ENCODE measurements around the gene INPP5D. TPM values are rescaled to one million over a fixed set of nuclear protein-coding genes. Genes with fewer than 3 reads are reported as not detected.

The INPP5D gene
- total and polyA plus RNA-seq, 2 donors (not counting 1 experiment from before 2014, with no cell fraction given) = 152 to 444 TPM

- no peaks in the 10 kb centered on the region for H3K9me3 Mint-ChIP-seq (ENCODE audit: insufficient read depth)
- H3K4me1 Mint-ChIP-seq = peaks cover 31% of the 10 kb centered on the region
- peaks cover 18 to 23% of the 10 kb centered on the region in 2 donors for H3K4me1 ChIP-seq (ENCODE audit: control insufficient read depth in 2 of 2, insufficient read depth in 2 of 2, low read length in 2 of 2)
- intact Hi-C loops (cut with micrococcal nuclease) = no loop called here
- H3K27me3 ChIP-seq (replicated peaks in 1 of 4; ENCODE audit: control extremely low read depth in 1 of 4, control insufficient read depth in 3 of 4, insufficient read depth in 4 of 4, low read length in 3 of 4) = no peaks in the 10 kb centered on the region
- no peaks in the 10 kb centered on the region for H3K9me3 ChIP-seq (ENCODE audit: control extremely low read depth in 1 of 3, control insufficient read depth in 2 of 3, insufficient read depth in 1 of 3, low read length in 2 of 3)
- peaks cover 26% of the 10 kb centered on the region for H3K79me2 ChIP-seq (ENCODE audit: control insufficient read depth, insufficient read depth, low read length)
- H4K20me1 ChIP-seq (ENCODE audit: control insufficient read depth, insufficient read depth, low read length, poor library complexity, severe bottlenecking) = peaks cover 18% of the 10 kb centered on the region
- peak overlapping the region; percentile 35 for H2AFZ ChIP-seq (ENCODE audit: insufficient read depth, low read depth, low read length, poor library complexity, severe bottlenecking)
- H3K4me3 Mint-ChIP-seq = no peak overlapping the region
- POLR2A ChIA-PET = no interaction called here
- 44% methylated on average over 3 of the region's 7 CpGs for WGBS (ENCODE audit: insufficient coverage)
- H3K27ac ChIP-seq (ENCODE audit: low read length in 2 of 2) = no peak overlapping the region
- H3K4me3 ChIP-seq (ENCODE audit: control extremely low read depth in 1 of 5, extremely low read depth in 1 of 5, insufficient read depth in 1 of 5, low read depth in 2 of 5, low read length in 4 of 5) = no peak overlapping the region
- H3K27ac Mint-ChIP-seq = no peak overlapping the region
- ATAC-seq (ENCODE audit: low read depth) (no peak), DNase-seq (no peak)
- no peaks in the 10 kb centered on the region for H3K27me3 Mint-ChIP-seq
- peaks cover 0 to 4% of the 10 kb centered on the region in 2 experiments for H3K36me3 ChIP-seq (replicated peaks in 1 of 2; ENCODE audit: control extremely low read depth in 1 of 2, control insufficient read depth in 1 of 2, extremely low read depth in 1 of 2, insufficient read depth in 2 of 2, low read length in 1 of 2)
- no peak overlapping the region for H3K9ac ChIP-seq (ENCODE audit: low read length)
- no peak overlapping the region for H3K4me2 ChIP-seq (replicated peaks; ENCODE audit: low read depth, low read length, poor library complexity, severe bottlenecking)
- CTCF ChIA-PET = interaction anchor here (1.1 to 3.8 kb wide), 3 partner anchors 14 to 395 kb away, joined by 3 to 28 read pairs (median 7); no protein-coding TSS in a partner anchor
- TF ChIP-seq CTCF (IDR thresholded peaks at IDR 0.05) (no peak), EZH2 (IDR thresholded peaks at IDR 0.05; ENCODE audit: borderline replicate concordance, insufficient read depth, low read depth, low read length, poor library complexity, severe bottlenecking) (no peak)
These were observed 188.9 kb downstream of the INPP5D start for GRCh38 chr2:233248999-233249398.

DNA sequence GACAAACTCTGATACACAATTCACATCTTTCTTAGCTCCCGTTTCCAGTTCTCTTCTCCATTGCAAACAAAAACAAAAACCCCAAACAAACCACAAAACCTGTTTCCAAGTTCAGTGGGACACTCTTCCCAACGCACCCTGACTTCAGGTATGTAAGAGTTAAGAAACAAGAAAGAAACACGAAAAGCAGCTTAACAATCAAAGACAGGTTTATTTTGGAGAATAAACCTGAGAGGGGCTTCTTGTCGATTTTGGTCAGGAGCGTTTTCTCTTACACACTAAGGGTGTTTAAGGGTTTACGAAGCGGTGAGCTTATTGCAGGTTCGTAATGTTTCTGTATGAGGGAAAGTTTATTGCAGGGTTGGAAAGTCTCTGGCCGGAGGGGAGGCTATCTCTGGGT lies 190.4 kb downstream of the INPP5D start:
- H3K9me3 Mint-ChIP-seq (ENCODE audit: insufficient read depth) = no peaks in the 10 kb centered on the region
- CTCF ChIA-PET = interaction anchor here (0.7 to 3.8 kb wide), 34 partner anchors 10 to 645 kb away, joined by 3 to 28 read pairs (median 4); partner anchors contain the start of gene INPP5D
- no peak overlapping the region for H3K9ac ChIP-seq (ENCODE audit: low read length)
- H3K4me3 Mint-ChIP-seq = peak overlapping the region; percentile 60
- 99% methylated on average over 7 of the region's 9 CpGs for WGBS (ENCODE audit: insufficient coverage)
- peaks cover 20 to 28% of the 10 kb centered on the region in 2 donors for H3K4me1 ChIP-seq (ENCODE audit: control insufficient read depth in 2 of 2, insufficient read depth in 2 of 2, low read length in 2 of 2)
- POLR2A ChIA-PET = interaction anchor here (0.6 to 1.9 kb wide), 2 partner anchors 27 to 190 kb away, joined by 3 to 4 read pairs; partner anchors contain the start of gene INPP5D
- H3K27ac Mint-ChIP-seq = peak overlapping the region; percentile 91
- H3K36me3 ChIP-seq (replicated peaks in 1 of 2; ENCODE audit: control extremely low read depth in 1 of 2, control insufficient read depth in 1 of 2, extremely low read depth in 1 of 2, insufficient read depth in 2 of 2, low read length in 1 of 2) = peaks cover 0 to 10% of the 10 kb centered on the region in 2 experiments
- no peaks in the 10 kb centered on the region for H3K9me3 ChIP-seq (ENCODE audit: control extremely low read depth in 1 of 3, control insufficient read depth in 2 of 3, insufficient read depth in 1 of 3, low read length in 2 of 3)
- H3K4me1 Mint-ChIP-seq = peaks cover 41% of the 10 kb centered on the region
- H4K20me1 ChIP-seq (ENCODE audit: control insufficient read depth, insufficient read depth, low read length, poor library complexity, severe bottlenecking) = peaks cover 27% of the 10 kb centered on the region
- intact Hi-C loops (cut with micrococcal nuclease) = loop anchor here (2.0 to 5.0 kb wide), 4 partner anchors 48 to 174 kb away; no protein-coding TSS in a partner anchor
- peaks cover 41% of the 10 kb centered on the region for H3K79me2 ChIP-seq (ENCODE audit: control insufficient read depth, insufficient read depth, low read length)
- peak overlapping the region; percentile 97 for H2AFZ ChIP-seq (ENCODE audit: insufficient read depth, low read depth, low read length, poor library complexity, severe bottlenecking)
- H3K4me2 ChIP-seq (replicated peaks; ENCODE audit: low read depth, low read length, poor library complexity, severe bottlenecking) = peak overlapping the region; percentile 81
- H3K27ac ChIP-seq (ENCODE audit: low read length in 2 of 2) = peak overlapping the region in 1 of 2 donors; percentile 40
- H3K4me3 ChIP-seq (ENCODE audit: control extremely low read depth in 1 of 5, extremely low read depth in 1 of 5, insufficient read depth in 1 of 5, low read depth in 2 of 5, low read length in 4 of 5) = no peak overlapping the region
- no peaks in the 10 kb centered on the region for H3K27me3 Mint-ChIP-seq
- no peaks in the 10 kb centered on the region for H3K27me3 ChIP-seq (replicated peaks in 1 of 4; ENCODE audit: control extremely low read depth in 1 of 4, control insufficient read depth in 3 of 4, insufficient read depth in 4 of 4, low read length in 3 of 4)
- no peak for DNase-seq
- TF ChIP-seq EZH2 (IDR thresholded peaks at IDR 0.05; ENCODE audit: borderline replicate concordance, insufficient read depth, low read depth, low read length, poor library complexity, severe bottlenecking) (no peak), CTCF (IDR thresholded peaks at IDR 0.05) (no peak)
- no peak for ATAC-seq (ENCODE audit: low read depth)
